ENCODE data around the gene TMEM40.

- TF ChIP-seq SP1 (IDR thresholded peaks at IDR 0.05) (no peak), TARDBP (IDR thresholded peaks at IDR 0.05) (no peak), ARNT (IDR thresholded peaks at IDR 0.05) (no peak), NFRKB (IDR thresholded peaks at IDR 0.05) (no peak), ZNF384 (IDR thresholded peaks at IDR 0.05) (no peak), FOXK2 (IDR thresholded peaks at IDR 0.05) (no peak), FOXM1 (IDR thresholded peaks at IDR 0.05; ENCODE audit: borderline replicate concordance) (no peak), FOXA1 (IDR thresholded peaks at IDR 0.05) (no peak)
These were observed 38.2 kb upstream of the TMEM40 start for GRCh38 chr3:12797124-12797891.
